ENCODE data around the gene CDKL4.
A peak's percentile ranks its signal among the peaks of the same experiment; 100 is the strongest.
"Not testable (repeated sequence)": the region's sequence is repeated elsewhere in the genome, so short reads cannot be mapped to it uniquely, and the experiment has no call there.

CDKL4 gene

GRCh38 chr2:39228413-39229209 is 15.2 kb downstream of the CDKL4 start:
- no peak for DNase-seq (ENCODE audit: low read depth)

- peak; percentile 50 for DNase-seq (ENCODE audit: low read depth)
These were observed 15.9 kb downstream of the CDKL4 start for GRCh38 chr2:39227628-39228412.

GRCh38 chr2:39225567-39225966 is 18.2 kb downstream of the CDKL4 start:
- DNase-seq (ENCODE audit: low read depth) = no peak

- no peak for DNase-seq (ENCODE audit: low read depth)
These were observed 19.9 kb downstream of the CDKL4 start for GRCh38 chr2:39223909-39224308.

GRCh38 chr2:39221459-39221858 is 22.3 kb downstream of the CDKL4 start:
- DNase-seq (ENCODE audit: low read depth) = no peak

- no peak for DNase-seq (ENCODE audit: low read depth)
These were observed 23.6 kb downstream of the CDKL4 start for GRCh38 chr2:39220136-39220535.

- DNase-seq (ENCODE audit: low read depth) = no peak
These were observed 25.4 kb downstream of the CDKL4 start for GRCh38 chr2:39218391-39218790.

GRCh38 chr2:39217192-39217550 is 26.6 kb downstream of the CDKL4 start:
- DNase-seq (ENCODE audit: low read depth) = no peak

- no peak for DNase-seq (ENCODE audit: low read depth)
These were observed 27.2 kb downstream of the CDKL4 start for GRCh38 chr2:39216346-39217191.

GRCh38 chr2:39215545-39215944 is 28.2 kb downstream of the CDKL4 start:
- no peak for DNase-seq (ENCODE audit: low read depth)

- no peak for DNase-seq (ENCODE audit: low read depth)
These were observed 30.8 kb downstream of the CDKL4 start for GRCh38 chr2:39213015-39213414.

GRCh38 chr2:39210846-39211245 is 32.9 kb downstream of the CDKL4 start:
- no peak for DNase-seq (ENCODE audit: low read depth)

GRCh38 chr2:39203382-39203781 is 40.4 kb downstream of the CDKL4 start:
- DNase-seq (ENCODE audit: low read depth) = no peak

- no peak for DNase-seq (ENCODE audit: low read depth)
These were observed 41.0 kb downstream of the CDKL4 start for GRCh38 chr2:39202639-39203369.

GRCh38 chr2:39197003-39197402 is 46.8 kb downstream of the CDKL4 start:
- not testable (repeated sequence) for DNase-seq (ENCODE audit: low read depth)

GRCh38 chr2:39194686-39195085 is 49.1 kb downstream of the CDKL4 start:
- no peak for DNase-seq (ENCODE audit: low read depth)

- no peak for DNase-seq (ENCODE audit: low read depth)
These were observed 54.7 kb downstream of the CDKL4 start for GRCh38 chr2:39188960-39189494.

- DNase-seq (ENCODE audit: low read depth) = no peak
These were observed 60.1 kb downstream of the CDKL4 start for GRCh38 chr2:39183673-39184072.

GRCh38 chr2:39181297-39181696 is 62.5 kb downstream of the CDKL4 start:
- DNase-seq (ENCODE audit: low read depth) = no peak

- DNase-seq (ENCODE audit: low read depth) = no peak
These were observed 63.5 kb downstream of the CDKL4 start for GRCh38 chr2:39179974-39180960.

Data from stimulated activated CD8-positive, alpha-beta memory T cell treated with anti-CD3 and anti-CD28 coated beads, Interleukin-15, amount 100 ng/mL, for 24 hours (primary cell).